Measurements from ENCODE around the gene IMPDH2. TPM values are rescaled to one million over a fixed set of nuclear protein-coding genes. Genes with fewer than 3 reads are reported as not detected.

Gene IMPDH2
- total and polyA plus RNA-seq, 2 of the 8 experiments (the other 6 are each of a cell fraction or from before 2014, with no cell fraction given), result 374 to 409 TPM

GRCh38 chr3:48979451-48979850 lies 49.7 kb downstream of the IMPDH2 start (continued):
- no peak for TF ChIP-seq TBP (IDR thresholded peaks at IDR 0.05; ENCODE audit: low read depth, low read length)
- no peak for TF ChIP-seq HDAC6 (IDR thresholded peaks at IDR 0.05; ENCODE audit: low read depth, low read length)
- no peak for TF ChIP-seq CBX8 (IDR thresholded peaks at IDR 0.05; ENCODE audit: borderline replicate concordance, low read depth, low read length)
- no peak for TF ChIP-seq RBBP5 (IDR thresholded peaks at IDR 0.05; ENCODE audit: borderline replicate concordance, low read depth, low read length)

MicroRNAs encoded within 50 kb of the gene (microRNA counts, 767-probe panel; counts per million panel counts)
- 9,238 counts per million, percentile 98 among the panel's probes with 10 or more counts for microRNA hsa-miR-191-5p
- microRNA hsa-miR-425-5p, result 879 counts per million, percentile 95 among the panel's probes with 10 or more counts

Small RNAs within 50 kb of the gene (microRNA-seq; reads per million reads assigned to microRNA genes)
- 1,815 to 2,087 reads per million in 2 experiments for gene MIR191 (ENCODE audit: borderline microRNAs expressed in 2 of 2, borderline number of aligned reads in 2 of 2, borderline replicate concordance in 1 of 2)
- 869 to 2,079 reads per million in 2 experiments for gene MIR425 (ENCODE audit: borderline microRNAs expressed in 2 of 2, borderline number of aligned reads in 2 of 2, borderline replicate concordance in 1 of 2)

Small RNAs within 50 kb of the gene (small RNA-seq; reads per million reads assigned to genes)
- gene MIR191 (ENCODE audit: insufficient read depth), result 67,504 reads per million, percentile 100 among the genes with 10 or more reads in this experiment
- 2,425 reads per million, percentile 100 among the genes with 10 or more reads in this experiment for gene MIR425 (ENCODE audit: insufficient read depth)

Other genes with a start within 250 kb of the IMPDH2 start
- gene PRKAR2A, start 181.5 kb downstream of the IMPDH2 start, total RNA-seq (2021; fragmentation: NEBNext Ultra II Directional; extraction: Animal tissue kit (Norgen Biotek cat#: 25700)), result 42.4 and 46.3 TPM in 2 replicates
- 6.3 and 14.1 TPM in 2 replicates for gene PRKAR2A, start 181.5 kb downstream of the IMPDH2 start, polyA plus RNA-seq (2011; rRNA removed)
- 3.8 and 5.1 TPM in 2 replicates for gene SLC25A20, start 130.5 kb downstream of the IMPDH2 start, total RNA-seq (2021; fragmentation: NEBNext Ultra II Directional; extraction: Animal tissue kit (Norgen Biotek cat#: 25700))
- 2.6 and 4.0 TPM in 2 replicates for gene SLC25A20, start 130.5 kb downstream of the IMPDH2 start, polyA plus RNA-seq (2011; rRNA removed)
- 121 and 136 TPM in 2 replicates for gene ARIH2, start 110.6 kb downstream of the IMPDH2 start, total RNA-seq (2021; fragmentation: NEBNext Ultra II Directional; extraction: Animal tissue kit (Norgen Biotek cat#: 25700))
- gene ARIH2, start 110.6 kb downstream of the IMPDH2 start, polyA plus RNA-seq (2011; rRNA removed), result 70.3 and 72.9 TPM in 2 replicates
- 18.6 and 19.1 TPM in 2 replicates for gene P4HTM, start 39.2 kb downstream of the IMPDH2 start, total RNA-seq (2021; fragmentation: NEBNext Ultra II Directional; extraction: Animal tissue kit (Norgen Biotek cat#: 25700))
- gene P4HTM, start 39.2 kb downstream of the IMPDH2 start, polyA plus RNA-seq (2011; rRNA removed), result 25.4 and 31.1 TPM in 2 replicates
- gene WDR6, start 22.0 kb downstream of the IMPDH2 start, total RNA-seq (2021; fragmentation: NEBNext Ultra II Directional; extraction: Animal tissue kit (Norgen Biotek cat#: 25700)), result 180 and 187 TPM in 2 replicates
- gene WDR6, start 22.0 kb downstream of the IMPDH2 start, polyA plus RNA-seq (2011; rRNA removed), result 257 and 340 TPM in 2 replicates
- 30.4 and 31.6 TPM in 2 replicates for gene DALRD3, start 10.8 kb downstream of the IMPDH2 start, total RNA-seq (2021; fragmentation: NEBNext Ultra II Directional; extraction: Animal tissue kit (Norgen Biotek cat#: 25700))
- gene DALRD3, start 10.8 kb downstream of the IMPDH2 start, polyA plus RNA-seq (2011; rRNA removed), result 86.5 and 95.3 TPM in 2 replicates
- 26.2 and 27.8 TPM in 2 replicates for gene NDUFAF3, start 7.3 kb downstream of the IMPDH2 start, total RNA-seq (2021; fragmentation: NEBNext Ultra II Directional; extraction: Animal tissue kit (Norgen Biotek cat#: 25700))
- 45.5 and 52.1 TPM in 2 replicates for gene NDUFAF3, start 7.3 kb downstream of the IMPDH2 start, polyA plus RNA-seq (2011; rRNA removed)
- gene QRICH1, start 64.7 kb upstream of the IMPDH2 start, total RNA-seq (2021; fragmentation: NEBNext Ultra II Directional; extraction: Animal tissue kit (Norgen Biotek cat#: 25700)), result 123 and 142 TPM in 2 replicates
- gene QRICH1, start 64.7 kb upstream of the IMPDH2 start, polyA plus RNA-seq (2011; rRNA removed), result 128 and 136 TPM in 2 replicates
- gene QARS1, start 75.4 kb upstream of the IMPDH2 start, total RNA-seq (2021; fragmentation: NEBNext Ultra II Directional; extraction: Animal tissue kit (Norgen Biotek cat#: 25700)), result 346 and 353 TPM in 2 replicates
- 581 and 887 TPM in 2 replicates for gene QARS1, start 75.4 kb upstream of the IMPDH2 start, polyA plus RNA-seq (2011; rRNA removed)
- 64.9 and 65.8 TPM in 2 replicates for gene USP19, start 91.4 kb upstream of the IMPDH2 start, total RNA-seq (2021; fragmentation: NEBNext Ultra II Directional; extraction: Animal tissue kit (Norgen Biotek cat#: 25700))
- 46.4 and 59.2 TPM in 2 replicates for gene USP19, start 91.4 kb upstream of the IMPDH2 start, polyA plus RNA-seq (2011; rRNA removed)
- 107 and 112 TPM in 2 replicates for gene LAMB2, start 103.7 kb upstream of the IMPDH2 start, total RNA-seq (2021; fragmentation: NEBNext Ultra II Directional; extraction: Animal tissue kit (Norgen Biotek cat#: 25700))
- gene LAMB2, start 103.7 kb upstream of the IMPDH2 start, polyA plus RNA-seq (2011; rRNA removed), result 153 and 224 TPM in 2 replicates
- 26.7 and 27.6 TPM in 2 replicates for gene CCDC71, start 136.9 kb upstream of the IMPDH2 start, total RNA-seq (2021; fragmentation: NEBNext Ultra II Directional; extraction: Animal tissue kit (Norgen Biotek cat#: 25700))
- 57.4 and 70.7 TPM in 2 replicates for gene CCDC71, start 136.9 kb upstream of the IMPDH2 start, polyA plus RNA-seq (2011; rRNA removed)
- 15.8 and 18.1 TPM in 2 replicates for gene KLHDC8B, start 142.2 kb upstream of the IMPDH2 start, total RNA-seq (2021; fragmentation: NEBNext Ultra II Directional; extraction: Animal tissue kit (Norgen Biotek cat#: 25700))
- gene KLHDC8B, start 142.2 kb upstream of the IMPDH2 start, polyA plus RNA-seq (2011; rRNA removed), result 20.9 and 21.3 TPM in 2 replicates
- 3.0 and 3.2 TPM in 2 replicates for gene C3orf62, start 247.8 kb upstream of the IMPDH2 start, total RNA-seq (2021; fragmentation: NEBNext Ultra II Directional; extraction: Animal tissue kit (Norgen Biotek cat#: 25700))
- gene C3orf62, start 247.8 kb upstream of the IMPDH2 start, polyA plus RNA-seq (2011; rRNA removed), result 1.1 and 1.4 TPM in 2 replicates

All from H1 (cell line).